Measurements from ENCODE around the gene MUC5B.

DNA sequence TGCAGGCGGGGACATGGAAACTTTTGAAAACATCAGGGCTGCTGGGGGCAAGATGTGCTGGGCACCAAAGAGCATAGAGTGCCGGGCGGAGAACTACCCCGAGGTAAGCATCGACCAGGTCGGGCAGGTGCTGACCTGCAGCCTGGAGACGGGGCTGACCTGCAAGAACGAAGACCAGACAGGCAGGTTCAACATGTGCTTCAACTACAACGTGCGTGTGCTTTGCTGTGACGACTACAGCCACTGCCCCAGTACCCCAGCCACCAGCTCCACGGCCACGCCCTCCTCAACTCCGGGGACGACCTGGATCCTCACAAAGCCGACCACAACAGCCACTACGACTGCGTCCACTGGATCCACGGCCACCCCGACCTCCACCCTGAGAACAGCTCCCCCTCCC lies 19.4 kb downstream of the MUC5B start:
- TF ChIP-seq CTCF (conservative IDR thresholded peaks at IDR 0.05; ENCODE audit: low read depth, low read length) (no peak), EZH2 (IDR thresholded peaks at IDR 0.05; ENCODE audit: borderline replicate concordance, low read depth, low read length, poor library complexity, severe bottlenecking) (no peak)
